Measurements from ENCODE around the gene ASTN1. TPM values are rescaled to one million over a fixed set of nuclear protein-coding genes. Genes with fewer than 3 reads are reported as not detected.

Gene ASTN1
- total and polyA plus RNA-seq, 9 of the 15 experiments (the other 6 are each of a cell fraction or from before 2014, with no cell fraction given) = 0.05 to 0.22 (median 0.18) TPM

GRCh38 chr1:176949033-176949662 is 215.4 kb downstream of the ASTN1 start (continued):
- TF ChIP-seq ZBTB40 (IDR thresholded peaks at IDR 0.05) = no peak
- TF ChIP-seq ZBTB40 (CRISPR knock-in tag; IDR thresholded peaks at IDR 0.05) = no peak
- TF ChIP-seq, protein P1, sequence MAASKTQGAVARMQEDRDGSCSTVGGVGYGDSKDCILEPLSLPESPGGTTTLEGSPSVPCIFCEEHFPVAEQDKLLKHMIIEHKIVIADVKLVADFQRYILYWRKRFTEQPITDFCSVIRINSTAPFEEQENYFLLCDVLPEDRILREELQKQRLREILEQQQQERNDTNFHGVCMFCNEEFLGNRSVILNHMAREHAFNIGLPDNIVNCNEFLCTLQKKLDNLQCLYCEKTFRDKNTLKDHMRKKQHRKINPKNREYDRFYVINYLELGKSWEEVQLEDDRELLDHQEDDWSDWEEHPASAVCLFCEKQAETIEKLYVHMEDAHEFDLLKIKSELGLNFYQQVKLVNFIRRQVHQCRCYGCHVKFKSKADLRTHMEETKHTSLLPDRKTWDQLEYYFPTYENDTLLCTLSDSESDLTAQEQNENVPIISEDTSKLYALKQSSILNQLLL (CRISPR knock-in tag; IDR thresholded peaks at IDR 0.05; ENCODE audit: borderline replicate concordance) = no peak
- TF ChIP-seq, protein P2, sequence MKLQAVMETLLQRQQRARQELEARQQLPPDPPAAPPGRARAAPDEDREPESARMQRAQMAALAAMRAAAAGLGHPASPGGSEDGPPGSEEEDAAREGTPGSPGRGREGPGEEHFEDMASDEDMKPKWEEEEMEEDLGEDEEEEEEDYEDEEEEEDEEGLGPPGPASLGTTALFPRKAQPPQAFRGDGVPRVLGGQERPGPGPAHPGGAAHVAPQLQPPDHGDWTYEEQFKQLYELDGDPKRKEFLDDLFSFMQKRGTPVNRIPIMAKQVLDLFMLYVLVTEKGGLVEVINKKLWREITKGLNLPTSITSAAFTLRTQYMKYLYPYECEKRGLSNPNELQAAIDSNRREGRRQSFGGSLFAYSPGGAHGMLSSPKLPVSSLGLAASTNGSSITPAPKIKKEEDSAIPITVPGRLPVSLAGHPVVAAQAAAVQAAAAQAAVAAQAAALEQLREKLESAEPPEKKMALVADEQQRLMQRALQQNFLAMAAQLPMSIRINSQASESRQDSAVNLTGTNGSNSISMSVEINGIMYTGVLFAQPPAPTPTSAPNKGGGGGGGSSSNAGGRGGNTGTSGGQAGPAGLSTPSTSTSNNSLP (IDR thresholded peaks at IDR 0.05; ENCODE audit: borderline replicate concordance, low read depth, low read length) = no peak
- TF ChIP-seq FOXA1 (IDR thresholded peaks at IDR 0.05; ENCODE audit: borderline replicate concordance) = no peak
- no peak for TF ChIP-seq SOX6 (IDR thresholded peaks at IDR 0.05)
- TF ChIP-seq, protein P3, sequence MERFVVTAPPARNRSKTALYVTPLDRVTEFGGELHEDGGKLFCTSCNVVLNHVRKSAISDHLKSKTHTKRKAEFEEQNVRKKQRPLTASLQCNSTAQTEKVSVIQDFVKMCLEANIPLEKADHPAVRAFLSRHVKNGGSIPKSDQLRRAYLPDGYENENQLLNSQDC (CRISPR knock-in tag; IDR thresholded peaks at IDR 0.05) = no peak
- TF ChIP-seq, protein P4, sequence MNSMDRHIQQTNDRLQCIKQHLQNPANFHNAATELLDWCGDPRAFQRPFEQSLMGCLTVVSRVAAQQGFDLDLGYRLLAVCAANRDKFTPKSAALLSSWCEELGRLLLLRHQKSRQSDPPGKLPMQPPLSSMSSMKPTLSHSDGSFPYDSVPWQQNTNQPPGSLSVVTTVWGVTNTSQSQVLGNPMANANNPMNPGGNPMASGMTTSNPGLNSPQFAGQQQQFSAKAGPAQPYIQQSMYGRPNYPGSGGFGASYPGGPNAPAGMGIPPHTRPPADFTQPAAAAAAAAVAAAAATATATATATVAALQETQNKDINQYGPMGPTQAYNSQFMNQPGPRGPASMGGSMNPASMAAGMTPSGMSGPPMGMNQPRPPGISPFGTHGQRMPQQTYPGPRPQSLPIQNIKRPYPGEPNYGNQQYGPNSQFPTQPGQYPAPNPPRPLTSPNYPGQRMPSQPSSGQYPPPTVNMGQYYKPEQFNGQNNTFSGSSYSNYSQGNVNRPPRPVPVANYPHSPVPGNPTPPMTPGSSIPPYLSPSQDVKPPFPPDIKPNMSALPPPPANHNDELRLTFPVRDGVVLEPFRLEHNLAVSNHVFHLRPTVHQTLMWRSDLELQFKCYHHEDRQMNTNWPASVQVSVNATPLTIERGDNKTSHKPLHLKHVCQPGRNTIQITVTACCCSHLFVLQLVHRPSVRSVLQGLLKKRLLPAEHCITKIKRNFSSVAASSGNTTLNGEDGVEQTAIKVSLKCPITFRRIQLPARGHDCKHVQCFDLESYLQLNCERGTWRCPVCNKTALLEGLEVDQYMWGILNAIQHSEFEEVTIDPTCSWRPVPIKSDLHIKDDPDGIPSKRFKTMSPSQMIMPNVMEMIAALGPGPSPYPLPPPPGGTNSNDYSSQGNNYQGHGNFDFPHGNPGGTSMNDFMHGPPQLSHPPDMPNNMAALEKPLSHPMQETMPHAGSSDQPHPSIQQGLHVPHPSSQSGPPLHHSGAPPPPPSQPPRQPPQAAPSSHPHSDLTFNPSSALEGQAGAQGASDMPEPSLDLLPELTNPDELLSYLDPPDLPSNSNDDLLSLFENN (IDR thresholded peaks at IDR 0.05; ENCODE audit: low read depth in 2 of 2, low read length in 2 of 2) = no peak
- no peak for TF ChIP-seq TCF7 (IDR thresholded peaks at IDR 0.05; ENCODE audit: borderline replicate concordance)
- TF ChIP-seq ZNF253 (CRISPR knock-in tag; conservative IDR thresholded peaks at IDR 0.05) = no peak
- TF ChIP-seq BACH1 (tag; IDR thresholded peaks at IDR 0.05) = no peak

Measured in K562 (cell line).